Psoas muscle (tissue), 8 donors: ENCODE data around the gene P2RX3. TPM values are rescaled to one million over a fixed set of nuclear protein-coding genes. Genes with fewer than 3 reads are reported as not detected.

Experiments
- ATAC-seq, 4 donors: fragments of 200-7000 bp; cut with Tn5 transposase; one replicate each; pipeline ENCODE4 v1.9.1; 2020; ENCODE audit warnings: moderate library complexity in 3 of 4, mild to moderate bottlenecking in 2 of 4
- DNase-seq, 2 donors: peaks; one replicate each; pipeline ENCODE4 v3.0.0-alpha.2; 2020
- H3K27ac ChIP-seq: fragments of 200-600 bp; one replicate; pipeline ENCODE4 v1.8.0; 2022
- H3K27me3 ChIP-seq, 3 donors: fragments of 200-600 bp in 1 of 3; one replicate each; pipeline versions ENCODE4 v1.6.1 to v1.8.0; 2013 to 2022; ENCODE audit warnings: low read length in 2 of 3, mild to moderate bottlenecking in 2 of 3, moderate library complexity in 1 of 3; ENCODE audit not compliant: insufficient read depth in 3 of 3
- H3K36me3 ChIP-seq, 2 donors: fragments of 200-600 bp in 1 of 2; one replicate each; pipeline versions ENCODE4 v1.6.1 to v1.8.0; 2013 to 2022; ENCODE audit warnings: low read depth in 1 of 2, mild to moderate bottlenecking in 1 of 2, moderate library complexity in 1 of 2; ENCODE audit not compliant: insufficient read depth in 1 of 2
- H3K4me1 ChIP-seq: fragments of 200-600 bp; one replicate; pipeline ENCODE4 v1.8.0; 2022
- H3K4me3 ChIP-seq: fragments of 200-600 bp; one replicate; pipeline ENCODE4 v1.8.0; 2022; ENCODE audit warnings: mild to moderate bottlenecking
- H3K9me3 ChIP-seq: fragments of 200-600 bp; one replicate; pipeline ENCODE4 v1.8.0; 2022
- WGBS, 3 donors: extraction: QIAGEN DNeasy Blood & Tissue Kit; methylation state at CpG; one replicate each; pipeline versions ENCODE4 v1.1.6 to v1.1.7; 2013; 5-methylcytosine and 5-hydroxymethylcytosine counted together
- intact Hi-C, 2 donors: fragments of 100-400 bp; cut with DNase I; formaldehyde crosslinking; loops; one replicate each; pipeline versions ENCODE4 v1.11.0 to v1.14.2; 2022
- polyA plus RNA-seq, 3 donors: library from polyadenylated mRNA; stranded (reverse); fragments of 200-250 nt; gene quantifications; one replicate each; pipeline ENCODE4 v1.2.3, GENCODE V29; 2013
- total RNA-seq, 4 donors: library from RNA; stranded (reverse); fragmentation: NEBNext Ultra II Directional in 2 of 4; extraction: Animal tissue kit (Norgen Biotek cat#: 25700) in 2 of 4; gene quantifications; one replicate each; pipeline versions ENCODE4 v1.2.1 to v1.2.4, GENCODE V29; 2021 to 2023
- TF ChIP-seq, protein P1 (sequence below): fragments of 200-600 bp; IDR thresholded peaks from one replicate; pipeline ENCODE4 v1.8.0; 2022; ENCODE audit warnings: antibody characterized with exemption
- donor health status: healthy with polysubstance abuse.
- donor health status: DM: no; HTN: no; CAD: no; lungs with moderate emphysema.
- donor health status: Bipolar disorder and iron deficiency.
- donor health status: healthy.
- donor health status: DM: yes; HTN: yes; CAD: no.
- donor health status: DM: no; HTN: no; CAD: no.
- donor health status: DM: no; HTN: no; CAD: no.
- donor health status: DM: yes; HTN: yes; CAD: no.

P2RX3 gene
- total and polyA plus RNA-seq, 7 donors = 0.21 to 0.90 (median 0.40) TPM

DNA sequence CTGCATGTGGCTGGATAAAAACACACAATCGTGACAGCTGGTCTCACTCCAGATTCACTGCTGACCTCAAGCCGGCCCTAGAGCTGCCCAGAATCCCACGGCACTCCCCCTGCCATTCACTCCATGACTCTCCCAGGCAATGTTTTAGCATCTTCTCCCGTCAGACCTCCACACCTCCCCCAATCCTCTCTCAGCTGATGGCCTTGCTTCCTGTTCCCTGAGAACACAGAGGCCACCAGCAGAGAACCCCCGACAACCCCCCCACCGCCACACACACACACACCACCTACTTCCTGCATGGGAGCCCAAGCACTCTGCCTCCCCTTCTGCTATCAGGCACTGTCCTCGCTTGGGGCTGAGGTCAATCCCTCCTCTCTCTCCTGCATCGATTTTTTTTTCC lies 22.7 kb upstream of the P2RX3 start:
- TF ChIP-seq, protein P1, sequence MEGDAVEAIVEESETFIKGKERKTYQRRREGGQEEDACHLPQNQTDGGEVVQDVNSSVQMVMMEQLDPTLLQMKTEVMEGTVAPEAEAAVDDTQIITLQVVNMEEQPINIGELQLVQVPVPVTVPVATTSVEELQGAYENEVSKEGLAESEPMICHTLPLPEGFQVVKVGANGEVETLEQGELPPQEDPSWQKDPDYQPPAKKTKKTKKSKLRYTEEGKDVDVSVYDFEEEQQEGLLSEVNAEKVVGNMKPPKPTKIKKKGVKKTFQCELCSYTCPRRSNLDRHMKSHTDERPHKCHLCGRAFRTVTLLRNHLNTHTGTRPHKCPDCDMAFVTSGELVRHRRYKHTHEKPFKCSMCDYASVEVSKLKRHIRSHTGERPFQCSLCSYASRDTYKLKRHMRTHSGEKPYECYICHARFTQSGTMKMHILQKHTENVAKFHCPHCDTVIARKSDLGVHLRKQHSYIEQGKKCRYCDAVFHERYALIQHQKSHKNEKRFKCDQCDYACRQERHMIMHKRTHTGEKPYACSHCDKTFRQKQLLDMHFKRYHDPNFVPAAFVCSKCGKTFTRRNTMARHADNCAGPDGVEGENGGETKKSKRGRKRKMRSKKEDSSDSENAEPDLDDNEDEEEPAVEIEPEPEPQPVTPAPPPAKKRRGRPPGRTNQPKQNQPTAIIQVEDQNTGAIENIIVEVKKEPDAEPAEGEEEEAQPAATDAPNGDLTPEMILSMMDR = no peak
- WGBS, 3 donors = 29 to 45% (median 30%) methylated on average over 8 of the region's 8 CpGs
- Histone ChIP-seq H3K27me3 (no peaks in the 10 kb centered on the region), H3K9me3 (no peaks in the 10 kb centered on the region), H3K36me3 (peaks cover 0 to 68% of the 10 kb centered on the region in 2 donors), H3K4me3 (no peak overlapping the region), H3K27ac (peak overlapping the region; percentile 0), H3K4me1 (peaks cover 51% of the 10 kb centered on the region)
- ATAC-seq (no peak), DNase-seq (peak in 1 of 2 donors; percentile 53)
- intact Hi-C loops = no loop called here

- Histone ChIP-seq H3K36me3 (peaks cover 0 to 71% of the 10 kb centered on the region in 2 donors), H3K27me3 (no peaks in the 10 kb centered on the region), H3K9me3 (no peaks in the 10 kb centered on the region), H3K27ac (peak overlapping the region; percentile 0), H3K4me1 (peaks cover 52% of the 10 kb centered on the region), H3K4me3 (peak overlapping the region; percentile 2)
- ATAC-seq = peak in 3 of 4 donors; percentile 9 to 18 (median 15)
- 24 to 31% (median 28%) methylated on average over 3 of the region's 3 CpGs for WGBS, 3 donors
- intact Hi-C loops = no loop called here
- peak; percentile 66 to 82 for DNase-seq
- TF ChIP-seq, protein P1 = no peak
These were observed 22.1 kb upstream of the P2RX3 start for GRCh38 chr11:57316017-57316416.

DNA sequence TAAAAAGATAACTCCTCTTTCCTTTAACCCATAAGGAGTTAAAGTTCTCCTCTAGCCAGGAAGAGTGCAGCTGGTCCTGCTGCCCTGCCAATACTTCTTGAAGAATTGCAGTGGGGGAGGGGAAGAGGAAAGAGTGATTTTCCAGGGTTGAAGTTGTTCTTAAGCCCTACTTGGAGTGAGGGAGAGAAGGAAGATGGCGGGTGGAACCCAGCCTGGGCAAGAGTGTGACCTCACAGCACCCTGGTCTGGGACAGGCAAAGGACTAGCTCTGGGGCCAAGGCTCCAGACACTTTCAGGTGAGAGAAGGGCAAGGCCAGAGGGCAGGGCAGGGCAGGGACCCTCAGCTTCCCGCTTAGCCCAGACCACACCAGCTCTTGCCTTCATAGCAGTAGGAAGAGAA lies 20.0 kb upstream of the P2RX3 start:
- TF ChIP-seq, protein P1 = no peak
- 15 to 25% (median 22%) methylated on average over 2 of the region's 2 CpGs for WGBS, 3 donors
- Histone ChIP-seq H3K4me1 (peaks cover 56% of the 10 kb centered on the region), H3K27me3 (no peaks in the 10 kb centered on the region), H3K36me3 (peaks cover 0 to 59% of the 10 kb centered on the region in 2 donors), H3K27ac (peak overlapping the region; percentile 65), H3K4me3 (peak overlapping the region; percentile 46), H3K9me3 (no peaks in the 10 kb centered on the region)
- ATAC-seq = peak; percentile 12 to 57 (median 44)
- peak in 1 of 2 donors; percentile 74 for DNase-seq
- intact Hi-C loops = no loop called here

DNA sequence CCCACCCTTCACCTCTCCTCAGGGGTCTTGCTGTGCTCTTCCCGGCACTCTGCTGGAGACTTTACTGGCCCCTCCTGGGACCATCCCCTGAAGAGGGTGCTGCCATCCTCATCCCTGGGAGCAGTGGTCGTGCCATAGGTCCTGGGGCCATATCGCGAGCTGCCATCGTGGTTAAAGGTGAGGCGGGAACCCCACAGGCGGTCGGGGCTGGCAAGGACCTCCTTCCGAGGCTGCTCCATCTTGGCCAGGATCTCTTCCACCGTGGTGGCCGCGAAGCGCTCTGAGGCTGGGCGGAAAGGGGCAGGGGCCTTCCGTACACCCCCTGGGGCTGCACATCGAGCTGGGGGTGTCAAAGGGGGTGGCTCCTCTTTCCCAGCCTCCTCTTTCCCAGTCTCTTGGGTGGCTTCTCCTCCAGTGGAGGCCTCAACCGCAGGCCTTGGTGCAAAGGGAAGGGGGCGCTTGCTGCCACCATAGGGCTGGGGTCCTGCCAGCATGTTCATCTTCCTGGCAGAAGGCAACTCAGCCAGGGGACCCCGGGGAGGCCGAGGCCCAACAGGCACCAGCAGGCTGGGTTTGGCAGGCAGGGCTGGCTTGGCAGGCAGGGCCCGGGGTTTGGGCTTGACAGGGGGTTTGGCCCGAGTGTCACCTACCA lies 18.0 kb upstream of the P2RX3 start:
- DNase-seq (peak in 1 of 2 donors; percentile 53), ATAC-seq (no peak)
- Histone ChIP-seq H3K27me3 (no peaks in the 10 kb centered on the region), H3K9me3 (no peaks in the 10 kb centered on the region), H3K36me3 (peaks cover 0 to 39% of the 10 kb centered on the region in 2 donors), H3K27ac (no peak overlapping the region), H3K4me1 (peaks cover 64% of the 10 kb centered on the region), H3K4me3 (peak overlapping the region; percentile 81)
- intact Hi-C loops = no loop called here
- 69 to 70% (median 69%) methylated on average over 22 of the region's 22 CpGs for WGBS, 3 donors
- TF ChIP-seq, protein P1 = no peak
